Effector CD4-positive, alpha-beta T cell (primary cell): ENCODE measurements around the gene GABRG3.

ENCODE experiments used
- DNase-seq: peaks from one replicate; pipeline ENCODE4 v3.0.0-alpha.2; 2020

Gene GABRG3

DNA sequence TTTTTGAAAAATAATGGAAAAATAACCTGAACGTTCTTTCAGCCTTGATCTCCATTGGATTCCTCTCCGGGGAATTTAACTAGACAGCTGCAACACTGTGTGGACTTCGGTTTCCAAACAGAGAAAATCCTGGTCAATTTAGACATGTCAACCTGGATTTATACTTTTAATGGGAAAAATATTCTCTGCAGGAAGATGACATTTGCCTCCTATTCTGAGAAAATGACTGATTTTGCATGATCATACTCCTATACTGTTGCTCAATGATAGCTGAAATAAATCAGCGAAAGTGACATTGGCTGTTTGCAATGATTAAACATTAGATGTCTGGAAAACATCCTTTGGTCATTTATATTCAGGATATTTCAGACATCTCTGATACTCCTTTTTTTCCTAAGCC is 94.8 kb downstream of the GABRG3 start:
- no peak for DNase-seq

GRCh38 chr15:27066446-27066845 is 95.5 kb downstream of the GABRG3 start:
- DNase-seq: no peak

GRCh38 chr15:27067175-27067574 is 96.2 kb downstream of the GABRG3 start:
- DNase-seq: no peak

DNA sequence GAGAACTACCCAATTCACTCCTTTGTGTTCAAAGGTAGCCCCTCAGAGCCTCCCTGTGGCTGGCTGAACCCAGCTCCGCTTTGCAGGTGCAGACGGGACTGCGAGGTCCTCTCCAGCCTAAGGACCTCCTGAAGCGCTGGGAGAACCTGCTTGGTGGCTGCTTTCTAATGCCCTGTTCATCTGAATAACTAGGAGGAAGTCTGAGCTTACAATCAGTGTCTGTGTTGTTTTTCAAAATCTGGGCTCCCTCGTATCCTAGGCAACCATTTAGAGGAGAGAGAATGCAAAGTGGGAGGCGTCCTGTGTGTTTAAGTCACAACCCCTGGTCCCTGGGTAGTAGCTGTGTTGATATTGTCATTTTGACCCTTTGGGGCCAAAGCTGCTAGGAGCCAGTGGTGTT is 99.9 kb downstream of the GABRG3 start:
- DNase-seq: no peak

GRCh38 chr15:27074179-27074578 is 103.2 kb downstream of the GABRG3 start:
- no peak for DNase-seq

DNA sequence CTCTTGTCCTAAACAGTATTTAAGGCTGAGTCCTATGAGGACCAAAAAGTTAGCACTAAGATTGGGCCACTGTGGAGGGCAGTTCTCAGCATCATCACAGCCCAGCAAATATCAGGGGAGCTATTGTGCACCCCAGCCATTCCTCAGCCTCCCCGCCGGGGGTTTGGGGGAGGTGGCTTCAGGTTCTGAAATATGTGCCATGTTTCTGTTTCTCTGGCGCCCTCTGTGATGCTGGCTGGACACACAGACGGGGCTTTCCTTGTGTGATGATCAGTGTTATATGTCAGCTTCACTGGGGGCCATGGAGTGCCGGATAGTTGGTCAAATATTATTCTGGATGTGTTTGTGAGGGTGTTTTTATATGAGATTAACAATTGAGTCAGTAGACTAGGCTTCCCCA is 106.8 kb downstream of the GABRG3 start:
- DNase-seq: no peak

GRCh38 chr15:27081676-27082418 is 110.9 kb downstream of the GABRG3 start:
- no peak for DNase-seq

DNA sequence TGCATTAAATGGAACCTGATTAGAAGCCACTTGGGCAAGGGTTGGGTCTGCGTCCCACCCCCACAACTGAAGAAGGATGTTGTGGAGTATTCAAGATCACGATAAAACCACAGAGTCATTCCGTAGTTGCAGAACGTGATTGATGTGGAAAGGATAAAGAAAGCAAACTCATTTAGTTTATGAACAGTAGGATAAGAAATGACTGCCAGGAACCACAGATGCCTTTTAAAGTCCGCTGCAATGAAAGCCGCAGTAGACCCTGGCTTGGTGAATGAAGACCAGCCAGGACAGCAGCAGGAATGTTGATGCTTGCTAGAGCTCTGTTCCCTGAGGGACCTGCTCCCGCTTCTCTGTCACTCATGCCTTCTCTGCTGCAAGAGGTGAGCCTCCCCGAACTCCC is 111.5 kb downstream of the GABRG3 start:
- no peak for DNase-seq

DNA sequence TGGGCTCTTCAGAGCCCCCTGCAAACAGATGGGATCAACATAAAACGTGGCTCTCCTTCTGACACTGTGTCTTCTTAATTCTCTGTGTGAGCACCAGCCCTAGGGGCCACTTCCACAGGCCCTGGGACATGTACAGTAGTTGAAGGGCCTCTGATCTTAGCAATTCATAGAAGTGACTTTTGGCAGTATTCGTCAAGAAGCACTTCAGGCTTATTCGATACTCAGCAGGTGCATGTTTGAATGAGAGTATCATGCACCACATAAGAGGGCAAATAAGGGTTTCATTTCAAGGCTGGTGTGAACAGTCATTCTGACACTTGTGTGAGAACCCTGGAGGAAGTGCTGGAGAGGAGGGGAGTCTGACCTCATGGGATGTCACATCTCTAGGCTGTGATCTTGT is 113.9 kb downstream of the GABRG3 start:
- no peak for DNase-seq

DNA sequence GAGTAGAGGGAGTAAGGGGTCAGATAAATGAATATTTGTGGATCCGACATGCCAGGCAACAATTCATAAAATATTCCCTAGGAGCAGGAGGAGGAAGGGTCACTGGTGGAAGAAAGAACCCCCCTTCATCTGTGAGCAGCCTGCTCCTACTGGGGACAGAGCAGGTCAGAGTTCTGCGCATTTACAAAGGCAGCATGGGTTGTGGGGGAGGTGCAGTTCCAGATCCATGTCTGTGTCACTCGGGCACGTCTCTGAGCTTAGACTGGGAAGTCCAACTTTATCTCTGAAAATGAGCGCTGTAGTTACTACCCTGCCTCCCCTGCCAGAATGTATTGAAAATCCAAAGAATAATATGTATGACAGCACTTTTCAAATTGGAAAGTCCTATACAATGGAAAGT is 115.2 kb downstream of the GABRG3 start:
- no peak for DNase-seq

DNA sequence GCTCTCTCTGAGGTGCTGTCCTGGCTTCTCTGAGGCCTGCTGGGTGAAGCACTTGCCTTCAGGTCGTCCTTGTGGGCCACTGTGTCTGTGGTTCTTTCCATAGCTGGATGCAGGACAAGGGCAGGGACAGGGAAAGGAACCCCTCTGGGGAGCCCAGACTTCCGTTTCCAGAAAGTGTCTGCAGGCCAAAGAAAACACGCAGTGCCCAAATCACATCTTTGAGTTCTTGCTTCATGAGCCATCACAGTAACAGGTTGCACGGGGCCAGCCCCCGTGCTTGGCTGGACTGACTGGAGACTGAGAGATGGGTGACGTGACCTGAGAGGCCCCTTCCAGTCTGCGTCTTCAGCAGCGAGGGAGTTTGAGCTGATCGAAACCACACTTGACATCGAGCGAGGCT is 115.8 kb downstream of the GABRG3 start:
- no peak for DNase-seq

DNA sequence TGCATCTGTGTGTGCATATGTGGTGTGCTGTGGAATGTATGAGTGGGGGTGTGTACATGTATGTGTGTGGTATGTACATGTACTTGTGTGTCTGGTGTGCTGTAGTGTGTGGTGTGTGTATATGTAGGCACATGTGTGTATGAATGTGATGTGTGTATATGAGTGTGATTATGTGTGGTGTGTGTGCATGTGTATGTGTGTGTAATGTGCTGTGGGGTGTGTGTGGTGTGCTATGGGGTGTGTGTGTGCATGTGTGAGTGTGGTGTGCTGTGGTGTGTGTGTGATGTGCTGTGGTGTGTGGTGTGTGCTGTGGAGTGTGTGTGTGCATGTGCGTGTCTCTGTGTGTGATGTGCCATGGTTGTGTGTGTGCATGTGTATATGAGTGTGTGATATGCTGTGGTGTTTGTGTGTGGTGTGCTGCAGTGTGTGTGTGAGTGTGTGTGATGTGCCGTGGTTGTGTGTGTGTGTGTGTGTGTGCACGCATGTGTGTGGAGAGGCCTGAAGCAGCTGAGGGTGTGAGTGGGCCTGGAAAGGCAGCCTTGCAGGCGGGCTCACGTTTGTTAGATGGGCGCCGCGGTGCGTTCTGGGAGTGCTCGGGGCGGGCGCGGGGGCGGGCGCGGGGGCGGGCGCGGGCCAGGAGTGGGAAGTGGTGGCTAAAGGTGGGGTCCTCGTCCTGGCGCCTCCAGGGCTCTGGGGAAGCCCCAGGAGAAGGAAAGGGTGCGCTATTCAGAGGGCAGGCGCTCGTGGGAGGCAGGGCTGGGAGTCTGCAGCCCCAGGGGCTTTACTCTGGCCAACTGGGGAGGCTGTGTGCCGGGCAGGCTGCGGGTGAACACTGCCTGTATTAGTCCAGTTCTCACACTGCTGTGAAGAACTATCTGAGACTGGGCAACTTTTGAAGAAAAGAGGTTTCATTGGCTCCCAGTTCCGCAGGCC is 116.9 kb downstream of the GABRG3 start:
- no peak for DNase-seq

GRCh38 chr15:27088584-27089232 is 117.7 kb downstream of the GABRG3 start:
- DNase-seq: no peak

- DNase-seq: no peak
Observed at GRCh38 chr15:27089233-27089586, 118.2 kb downstream of the GABRG3 start.

GRCh38 chr15:27089676-27090075 is 118.7 kb downstream of the GABRG3 start:
- no peak for DNase-seq

DNA sequence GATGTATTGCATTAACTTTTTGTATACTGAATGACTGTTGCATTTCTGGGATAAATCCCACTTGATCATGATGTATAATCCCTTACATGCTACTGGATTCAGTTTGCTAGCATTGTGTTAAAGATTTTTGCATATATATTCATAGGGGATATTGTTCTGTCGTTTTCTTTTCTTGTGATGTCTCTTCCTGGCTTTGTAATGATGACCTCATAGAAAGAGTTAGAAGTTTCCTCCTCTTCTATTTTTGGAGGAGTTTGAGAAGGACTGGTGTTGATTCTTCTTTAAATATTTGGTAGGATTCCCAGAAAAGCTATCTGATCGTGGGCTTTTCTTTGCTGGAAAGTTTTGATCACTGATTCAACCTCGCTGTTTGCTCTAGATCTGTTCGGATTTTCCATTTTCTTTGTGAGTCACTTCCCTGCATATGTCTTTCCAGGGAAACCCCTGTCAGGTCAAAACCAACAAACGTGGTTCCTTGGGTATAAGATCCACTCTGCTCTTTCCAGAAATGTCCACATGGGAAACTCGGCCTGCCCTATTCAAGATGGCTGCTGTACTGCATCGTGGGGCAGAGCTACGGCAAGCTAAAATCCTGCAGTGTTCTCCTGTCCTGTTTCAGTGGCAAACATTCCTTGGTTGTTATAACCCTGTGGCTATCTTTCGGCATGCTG is 120.4 kb downstream of the GABRG3 start:
- no peak for DNase-seq

GRCh38 chr15:27092390-27092789 is 121.4 kb downstream of the GABRG3 start:
- no peak for DNase-seq

GRCh38 chr15:27094235-27094634 is 123.3 kb downstream of the GABRG3 start:
- no peak for DNase-seq

DNA sequence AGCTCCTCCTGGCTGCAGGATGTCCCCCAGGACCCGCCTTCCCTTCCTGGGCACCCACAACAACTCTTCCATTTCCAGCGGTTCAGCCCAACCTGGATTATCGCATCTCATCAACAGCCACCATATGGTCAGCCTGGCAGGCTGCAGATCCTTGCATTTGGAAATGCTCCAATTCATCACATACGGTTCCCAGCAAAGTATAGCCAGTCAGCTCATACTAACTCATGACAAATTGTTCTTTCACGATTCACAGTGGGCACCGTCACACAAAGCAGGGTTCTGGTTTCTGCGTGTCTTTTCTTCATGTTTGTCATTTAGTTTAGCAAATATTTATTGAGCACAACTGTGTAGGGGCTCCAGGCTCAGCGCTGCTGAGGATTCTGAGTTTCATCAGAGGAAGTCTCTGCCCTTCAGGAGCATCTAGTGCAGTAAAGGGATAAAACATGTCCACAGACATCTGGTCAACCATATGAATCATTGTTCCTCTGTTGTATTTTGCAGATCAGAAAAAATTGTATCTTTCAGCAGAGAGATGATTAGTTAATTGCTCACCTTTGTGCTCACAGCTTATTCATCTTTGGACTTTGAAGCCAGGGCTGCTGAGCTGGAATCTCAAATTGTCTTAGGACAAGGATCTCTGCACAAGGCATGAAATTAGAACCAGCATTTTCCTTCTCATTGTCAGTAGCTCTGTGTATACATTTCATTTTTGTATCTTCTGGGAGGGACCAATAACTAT is 125.1 kb downstream of the GABRG3 start:
- DNase-seq: no peak

DNA sequence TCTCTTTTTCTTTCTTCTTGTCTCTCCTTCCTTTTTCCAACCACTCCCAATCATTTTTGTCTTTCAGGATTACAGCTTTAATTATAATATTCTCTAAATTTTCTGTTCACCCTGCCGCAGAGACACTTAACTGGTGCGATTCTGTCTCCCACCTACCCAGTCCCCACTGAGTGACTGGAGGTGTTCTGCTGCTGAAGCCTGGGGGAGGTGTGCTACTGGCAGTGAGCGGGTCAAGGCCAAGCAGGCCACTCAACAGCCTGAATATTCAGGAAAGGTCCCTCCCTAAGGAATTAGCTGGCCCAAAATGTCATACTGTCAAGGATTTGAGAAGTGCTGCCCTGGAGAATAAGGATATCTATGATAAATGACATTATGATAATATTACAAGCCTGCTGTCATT is 126.5 kb downstream of the GABRG3 start:
- DNase-seq: no peak

GRCh38 chr15:27101982-27102381 is 131.0 kb downstream of the GABRG3 start:
- no peak for DNase-seq

GRCh38 chr15:27111323-27111722 is 140.3 kb downstream of the GABRG3 start:
- no peak for DNase-seq
